ENCODE measurements around the gene PRPF40A. TPM values are rescaled to one million over a fixed set of nuclear protein-coding genes. Genes with fewer than 3 reads are reported as not detected.
"Not testable (repeated sequence)": the region's sequence is repeated elsewhere in the genome, so short reads cannot be mapped to it uniquely, and the experiment has no call there.

The PRPF40A gene
- total RNA-seq, 1 experiment from 2014 or later: 173 TPM

DNA sequence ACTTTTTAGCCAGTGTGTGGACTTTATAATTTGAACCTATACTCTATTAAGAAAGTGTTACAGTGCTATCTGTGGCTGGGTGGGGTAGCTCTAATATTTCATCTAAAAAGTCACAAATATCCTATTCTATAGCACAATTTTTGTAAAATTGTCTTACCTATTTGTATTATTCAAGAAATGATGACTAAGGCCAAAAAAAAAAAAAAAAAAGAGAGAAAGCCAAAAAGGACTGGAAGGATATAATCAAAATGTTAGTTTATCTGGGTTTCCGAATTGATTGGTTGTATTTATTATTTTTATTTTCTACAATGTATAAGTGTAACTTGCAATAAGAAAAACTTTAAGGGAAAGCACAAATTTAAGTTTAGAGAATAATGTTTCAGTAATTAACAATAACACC lies 6.7 kb upstream of the PRPF40A start:
- no peaks in the 10 kb centered on the region for H3K9me2 ChIP-seq (replicated peaks; ENCODE audit: insufficient read depth, low read length)
- peaks cover 53% of the 10 kb centered on the region for H3K36me3 ChIP-seq (ENCODE audit: insufficient read depth, low read length)
- peaks cover 39% of the 10 kb centered on the region for H3K4me1 ChIP-seq (ENCODE audit: low read length)
- H3K27ac ChIP-seq (ENCODE audit: low read length): no peak overlapping the region
- H3K4me3 ChIP-seq (ENCODE audit: low read length): no peak overlapping the region
- H2AFZ ChIP-seq (ENCODE audit: low read length): no peak overlapping the region
- DNase-seq: no peak
- no peak overlapping the region for H3K4me2 ChIP-seq (ENCODE audit: low read depth, low read length, poor library complexity, severe bottlenecking)
- no peaks in the 10 kb centered on the region for H3K27me3 ChIP-seq (ENCODE audit: low read length)
- no peak overlapping the region for H3K9ac ChIP-seq (ENCODE audit: low read length)
- H4K20me1 ChIP-seq (ENCODE audit: insufficient read depth, low read depth, low read length): no peaks in the 10 kb centered on the region
- peaks cover 99% of the 10 kb centered on the region for H3K79me2 ChIP-seq (ENCODE audit: low read length)
- H3K9me3 ChIP-seq (ENCODE audit: low read length): no peaks in the 10 kb centered on the region

GRCh38 chr2:152722639-152723038 lies 5.4 kb upstream of the PRPF40A start:
- not testable (repeated sequence) for H3K4me3 ChIP-seq (ENCODE audit: low read length); H3K9me2 ChIP-seq (replicated peaks; ENCODE audit: insufficient read depth, low read length); H3K27me3 ChIP-seq (ENCODE audit: low read length); H3K9ac ChIP-seq (ENCODE audit: low read length); H3K9me3 ChIP-seq (ENCODE audit: low read length); H2AFZ ChIP-seq (ENCODE audit: low read length); DNase-seq; H4K20me1 ChIP-seq (ENCODE audit: insufficient read depth, low read depth, low read length); H3K4me2 ChIP-seq (ENCODE audit: low read depth, low read length, poor library complexity, severe bottlenecking); H3K27ac ChIP-seq (ENCODE audit: low read length)
- peaks cover 86% of the 10 kb centered on the region for H3K79me2 ChIP-seq (ENCODE audit: low read length)
- peaks cover 39% of the 10 kb centered on the region for H3K4me1 ChIP-seq (ENCODE audit: low read length)
- peaks cover 45% of the 10 kb centered on the region for H3K36me3 ChIP-seq (ENCODE audit: insufficient read depth, low read length)

DNA sequence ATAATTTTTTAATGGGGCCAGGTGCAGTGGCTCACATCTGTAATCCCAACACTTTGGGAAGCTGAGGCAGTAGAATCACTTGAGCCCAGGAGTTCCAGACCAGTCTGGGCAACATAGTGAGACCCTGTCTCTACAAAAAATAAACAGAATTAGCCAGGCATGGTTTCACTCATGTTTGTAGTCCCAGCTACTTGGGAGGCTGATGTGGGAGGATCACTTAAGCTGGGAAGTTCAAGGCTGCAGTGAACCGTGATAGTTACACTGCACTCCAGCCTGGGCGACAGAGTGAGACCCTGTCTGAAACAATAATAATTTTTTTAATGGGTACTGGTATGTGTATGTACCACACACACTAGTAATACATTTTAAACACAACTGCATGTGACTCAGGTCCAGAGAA lies 3.5 kb upstream of the PRPF40A start:
- no peak overlapping the region for H3K9ac ChIP-seq (ENCODE audit: low read length)
- peaks cover 11% of the 10 kb centered on the region; the same call in 1 of the 2 replicates for H4K20me1 ChIP-seq (ENCODE audit: insufficient read depth, low read depth, low read length)
- no peak overlapping the region for H2AFZ ChIP-seq (ENCODE audit: low read length)
- no peak for DNase-seq
- H3K27ac ChIP-seq (ENCODE audit: low read length): no peak overlapping the region
- H3K36me3 ChIP-seq (ENCODE audit: insufficient read depth, low read length): peaks cover 41% of the 10 kb centered on the region
- no peaks in the 10 kb centered on the region for H3K27me3 ChIP-seq (ENCODE audit: low read length)
- peak overlapping the region; percentile 96; the same call in 1 of the 2 replicates for H3K4me3 ChIP-seq (ENCODE audit: low read length)
- peak overlapping the region; percentile 91 for H3K4me2 ChIP-seq (ENCODE audit: low read depth, low read length, poor library complexity, severe bottlenecking)
- H3K4me1 ChIP-seq (ENCODE audit: low read length): peaks cover 40% of the 10 kb centered on the region
- no peaks in the 10 kb centered on the region for H3K9me2 ChIP-seq (replicated peaks; ENCODE audit: insufficient read depth, low read length)
- no peaks in the 10 kb centered on the region for H3K9me3 ChIP-seq (ENCODE audit: low read length)
- peaks cover 83% of the 10 kb centered on the region for H3K79me2 ChIP-seq (ENCODE audit: low read length)

- Histone ChIP-seq H3K4me3 (ENCODE audit: low read length) (peak overlapping the region; percentile 96), H3K9me2 (replicated peaks; ENCODE audit: insufficient read depth, low read length) (no peaks in the 10 kb centered on the region), H4K20me1 (ENCODE audit: insufficient read depth, low read depth, low read length) (peaks cover 15% of the 10 kb centered on the region; the same call in 1 of the 2 replicates), H2AFZ (ENCODE audit: low read length) (0 out of 2 replicates have a peak overlapping the region, but pooled peaks have one; percentile 18), H3K9ac (ENCODE audit: low read length) (peak overlapping the region; percentile 85), H3K4me2 (ENCODE audit: low read depth, low read length, poor library complexity, severe bottlenecking) (peak overlapping the region; percentile 91), H3K27ac (ENCODE audit: low read length) (peak overlapping the region; percentile 88), H3K27me3 (ENCODE audit: low read length) (no peaks in the 10 kb centered on the region), H3K79me2 (ENCODE audit: low read length) (peaks cover 83% of the 10 kb centered on the region), H3K9me3 (ENCODE audit: low read length) (no peaks in the 10 kb centered on the region), H3K36me3 (ENCODE audit: insufficient read depth, low read length) (peaks cover 49% of the 10 kb centered on the region), H3K4me1 (ENCODE audit: low read length) (peaks cover 52% of the 10 kb centered on the region)
- DNase-seq: peak; percentile 90
Observed at GRCh38 chr2:152718909-152719645, 1.8 kb upstream of the PRPF40A start.

GRCh38 chr2:152718076-152718908 lies 1.0 kb upstream of the PRPF40A start, which contains the start of gene ARL6IP6:
ARL6IP6 (plus strand) TSS chr2:152718620; CDS start chr2:152718625, 5 bp downstream.
- Histone ChIP-seq H3K27me3 (ENCODE audit: low read length) (no peaks in the 10 kb centered on the region), H4K20me1 (ENCODE audit: insufficient read depth, low read depth, low read length) (peaks cover 18% of the 10 kb centered on the region; the same call in 1 of the 2 replicates), H3K36me3 (ENCODE audit: insufficient read depth, low read length) (peaks cover 52% of the 10 kb centered on the region), H3K4me3 (ENCODE audit: low read length) (peak within 1 kb of the TSS; percentile 96), H3K79me2 (ENCODE audit: low read length) (peaks cover 83% of the 10 kb centered on the region), H3K27ac (ENCODE audit: low read length) (peak within 1 kb of the TSS; percentile 88), H3K9me2 (replicated peaks; ENCODE audit: insufficient read depth, low read length) (no peaks in the 10 kb centered on the region), H3K4me2 (ENCODE audit: low read depth, low read length, poor library complexity, severe bottlenecking) (peak within 1 kb of the TSS; percentile 91), H2AFZ (ENCODE audit: low read length) (peak within 1 kb of the TSS; percentile 40; the same call in 1 of the 2 replicates), H3K9ac (ENCODE audit: low read length) (peak within 1 kb of the TSS; percentile 85), H3K4me1 (ENCODE audit: low read length) (peaks cover 49% of the 10 kb centered on the region), H3K9me3 (ENCODE audit: low read length) (no peaks in the 10 kb centered on the region)
- peak; percentile 97 for DNase-seq

DNA sequence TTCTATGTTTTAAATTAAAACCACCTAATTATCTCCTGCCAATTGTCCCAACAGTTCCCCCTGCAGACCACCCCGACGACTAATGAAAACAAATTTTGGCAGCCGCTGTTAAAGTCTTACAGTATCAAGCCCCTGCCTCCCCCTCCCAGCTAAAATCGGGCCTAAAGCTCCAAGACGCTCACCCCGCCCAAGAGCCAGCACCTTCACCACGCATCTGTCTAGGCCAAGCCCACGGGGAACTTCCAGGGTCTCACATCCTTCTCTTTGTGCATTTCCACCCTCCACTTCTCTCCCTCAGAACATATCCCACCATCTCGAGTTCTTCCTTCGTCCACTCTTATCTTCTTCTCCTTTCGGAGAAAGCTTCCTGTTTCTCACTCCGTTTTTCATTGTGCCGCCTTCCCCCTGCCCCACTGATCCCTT lies 445 bp downstream of the PRPF40A start:
- Histone ChIP-seq H2AFZ (ENCODE audit: low read length) (peak overlapping the region; percentile 21; the same call in 1 of the 2 replicates), H3K79me2 (ENCODE audit: low read length) (peaks cover 83% of the 10 kb centered on the region), H3K4me3 (ENCODE audit: low read length) (peak overlapping the region; percentile 96), H3K4me1 (ENCODE audit: low read length) (peaks cover 42% of the 10 kb centered on the region), H3K27ac (ENCODE audit: low read length) (peak overlapping the region; percentile 74), H3K27me3 (ENCODE audit: low read length) (no peaks in the 10 kb centered on the region), H3K9me3 (ENCODE audit: low read length) (no peaks in the 10 kb centered on the region), H4K20me1 (ENCODE audit: insufficient read depth, low read depth, low read length) (peaks cover 18% of the 10 kb centered on the region; the same call in 1 of the 2 replicates), H3K9me2 (replicated peaks; ENCODE audit: insufficient read depth, low read length) (no peaks in the 10 kb centered on the region), H3K9ac (ENCODE audit: low read length) (peak overlapping the region; percentile 85), H3K36me3 (ENCODE audit: insufficient read depth, low read length) (peaks cover 56% of the 10 kb centered on the region), H3K4me2 (ENCODE audit: low read depth, low read length, poor library complexity, severe bottlenecking) (peak overlapping the region; percentile 73)
- DNase-seq: peak; percentile 74

DNA sequence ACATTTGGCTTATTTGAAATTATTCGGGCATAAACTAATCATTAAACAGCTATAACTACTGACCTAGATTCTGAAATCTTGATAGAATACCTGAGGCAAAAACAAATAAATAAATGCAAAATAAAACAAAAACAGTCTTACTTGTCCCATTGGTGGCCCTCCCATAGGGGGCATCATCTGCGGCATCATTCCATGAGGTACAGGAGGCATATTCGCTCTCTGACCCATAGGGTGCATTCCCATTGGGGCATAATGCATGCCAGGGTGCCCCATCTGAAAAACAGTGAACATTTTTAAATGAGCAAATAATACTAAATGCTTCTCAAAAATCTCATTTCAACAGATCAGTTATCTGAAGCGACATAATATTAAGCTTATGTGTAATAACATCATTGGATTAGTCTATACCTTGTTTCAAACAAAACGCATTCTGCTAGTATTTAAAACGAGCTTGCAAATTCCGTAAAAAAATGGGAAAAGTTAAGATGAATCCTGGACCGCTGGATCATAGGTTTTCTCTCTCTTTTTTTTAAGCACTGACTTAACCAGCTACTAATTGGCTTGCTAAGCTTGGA lies 1.3 kb downstream of the PRPF40A start:
- DNase-seq: peak; percentile 74
- peaks cover 59% of the 10 kb centered on the region for H3K36me3 ChIP-seq (ENCODE audit: insufficient read depth, low read length)
- peak overlapping the region; percentile 73 for H3K4me2 ChIP-seq (ENCODE audit: low read depth, low read length, poor library complexity, severe bottlenecking)
- H3K27me3 ChIP-seq (ENCODE audit: low read length): no peaks in the 10 kb centered on the region
- no peak overlapping the region for H2AFZ ChIP-seq (ENCODE audit: low read length)
- H3K9ac ChIP-seq (ENCODE audit: low read length): peak overlapping the region; percentile 85
- H3K9me2 ChIP-seq (replicated peaks; ENCODE audit: insufficient read depth, low read length): no peaks in the 10 kb centered on the region
- peaks cover 83% of the 10 kb centered on the region for H3K79me2 ChIP-seq (ENCODE audit: low read length)
- H4K20me1 ChIP-seq (ENCODE audit: insufficient read depth, low read depth, low read length): peaks cover 21% of the 10 kb centered on the region; the same call in 1 of the 2 replicates
- no peak overlapping the region for H3K27ac ChIP-seq (ENCODE audit: low read length)
- H3K4me3 ChIP-seq (ENCODE audit: low read length): peak overlapping the region; percentile 96
- peaks cover 33% of the 10 kb centered on the region for H3K4me1 ChIP-seq (ENCODE audit: low read length)
- no peaks in the 10 kb centered on the region for H3K9me3 ChIP-seq (ENCODE audit: low read length)
